Measurements from ENCODE around the gene UNC5B.

- TF ChIP-seq CTCF (IDR thresholded peaks at IDR 0.05) (no peak), POLR2A (IDR thresholded peaks at IDR 0.05) (no peak)
Measured at GRCh38 chr10:71247414-71247705, 35.0 kb downstream of the UNC5B start.
